Retinal pigment epithelial cell (primary cell): ENCODE data around the gene SCYGR6.

Experiments used
- DNase-seq: peaks from one replicate; pipeline ENCODE4 v3.0.0-alpha.2; 2010; ENCODE audit warnings: low read depth
- H3K4me3 ChIP-seq: 2 replicates; pipeline ENCODE4 v1.5.1; 2011; ENCODE audit warnings: mild to moderate bottlenecking, low read length, control low read depth, moderate library complexity
- CTCF ChIP-seq: conservative IDR thresholded peaks from 2 replicates; pipeline ENCODE4 v1.5.1; 2011; ENCODE audit warnings: low read depth, low read length, control low read depth, inconsistent platforms

Gene SCYGR6

GRCh38 chr2:227724394-227725039 lies at the start of gene SCYGR6:
TSS of gene SCYGR6 (minus strand) at chr2:227724757. CDS start at chr2:227724757, 0 bp downstream.
- no peak within 1 kb of the TSS for H3K4me3 ChIP-seq
- TF ChIP-seq CTCF, result no peak
- DNase-seq, result no peak

- DNase-seq, result no peak
- TF ChIP-seq CTCF, result no peak
- H3K4me3 ChIP-seq, result no peak overlapping the region
These were observed 49.6 kb upstream of the SCYGR6 start for GRCh38 chr2:227774011-227774624.

GRCh38 chr2:227772932-227773331 lies 48.4 kb upstream of the SCYGR6 start:
- no peak for TF ChIP-seq CTCF
- H3K4me3 ChIP-seq, result no peak overlapping the region
- no peak for DNase-seq

GRCh38 chr2:227772197-227772661 lies 47.7 kb upstream of the SCYGR6 start:
- H3K4me3 ChIP-seq, result no peak overlapping the region
- no peak for TF ChIP-seq CTCF
- DNase-seq, result no peak

- no peak for DNase-seq
These were observed 43.3 kb upstream of the SCYGR6 start for GRCh38 chr2:227767830-227768229.

GRCh38 chr2:227766373-227766883 lies 41.9 kb upstream of the SCYGR6 start:
- DNase-seq, result peak; percentile 28
- no peak overlapping the region for H3K4me3 ChIP-seq
- peak; percentile 79 for TF ChIP-seq CTCF

More at GRCh38 chr2:227767830-227768229, 43.3 kb upstream of the SCYGR6 start:
- H3K4me3 ChIP-seq, result no peak overlapping the region
- TF ChIP-seq CTCF, result no peak
